Hindlimb muscle (tissue), 1 donor: Measurements from ENCODE around the gene CGB7. TPM values are rescaled to one million over a fixed set of nuclear protein-coding genes. Genes with fewer than 3 reads are reported as not detected.

ENCODE experiments used
- DNase-seq: peaks from one replicate; pipeline ENCODE4 v3.0.0-alpha.2; 2013
- polyA plus RNA-seq: library from polyadenylated mRNA; unstranded; fragments of 120-200 nt; gene quantifications from one replicate; pipeline ENCODE4 v1.2.1, GENCODE V29; 2013; ENCODE audit not compliant: insufficient read length

CGB7 gene
- polyA plus RNA-seq, 1 donor, result 2.3 TPM

DNA sequence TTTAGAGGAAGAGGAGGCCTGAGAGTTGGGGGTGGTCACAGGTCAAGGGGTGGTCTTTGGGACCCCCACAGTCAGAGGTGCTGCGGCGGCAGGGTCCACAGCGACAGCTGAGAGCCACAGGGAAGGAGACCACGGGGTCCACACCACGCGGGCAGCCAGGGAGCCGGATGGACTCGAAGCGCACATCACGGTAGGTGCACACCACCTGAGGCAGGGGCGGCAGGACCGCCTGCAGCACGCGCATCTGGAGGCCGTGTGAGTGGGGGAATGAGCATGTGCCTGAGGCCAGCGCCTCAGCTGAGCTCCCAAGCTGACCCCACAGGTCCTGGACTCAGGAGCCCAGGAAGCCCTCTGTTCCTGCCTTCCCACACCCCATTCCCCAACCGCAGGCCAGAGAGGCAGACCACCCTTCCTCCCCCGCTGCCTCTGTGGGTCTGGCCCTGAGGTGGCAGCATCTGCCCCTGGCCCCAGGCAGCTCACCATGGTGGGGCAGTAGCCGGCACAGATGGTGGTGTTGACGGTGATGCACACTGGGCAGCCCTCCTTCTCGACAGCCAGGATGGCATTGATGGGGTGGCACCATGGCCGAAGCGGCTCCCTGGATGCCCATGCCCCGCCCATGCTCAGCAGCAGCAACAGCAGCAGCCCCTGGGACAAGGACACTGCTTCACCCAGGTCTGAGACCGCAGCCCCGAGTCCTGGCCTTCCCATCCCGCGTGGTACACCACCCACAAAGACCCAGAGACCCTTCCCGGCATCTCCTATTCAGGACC lies 41.3 kb downstream of the CGB7 start:
- DNase-seq, result no peak

DNA sequence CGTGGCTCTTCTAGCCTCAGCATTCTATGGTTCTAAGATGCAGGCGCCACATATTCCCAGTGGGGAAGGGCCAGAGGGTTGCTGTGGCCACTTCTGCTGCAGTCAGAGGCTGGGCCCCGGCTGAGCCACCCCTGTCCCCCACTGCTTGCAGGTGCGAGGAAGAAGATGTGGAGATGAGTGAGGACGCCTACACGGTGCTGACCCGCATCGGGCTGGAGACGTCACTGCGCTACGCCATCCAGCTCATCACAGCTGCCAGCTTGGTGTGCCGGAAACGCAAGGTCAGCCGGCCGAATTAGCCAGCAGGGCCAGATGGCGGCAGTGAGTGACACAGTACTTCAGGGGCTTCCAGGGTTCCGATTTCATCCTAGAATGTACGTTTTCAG lies 42.7 kb downstream of the CGB7 start:
- no peak for DNase-seq

DNA sequence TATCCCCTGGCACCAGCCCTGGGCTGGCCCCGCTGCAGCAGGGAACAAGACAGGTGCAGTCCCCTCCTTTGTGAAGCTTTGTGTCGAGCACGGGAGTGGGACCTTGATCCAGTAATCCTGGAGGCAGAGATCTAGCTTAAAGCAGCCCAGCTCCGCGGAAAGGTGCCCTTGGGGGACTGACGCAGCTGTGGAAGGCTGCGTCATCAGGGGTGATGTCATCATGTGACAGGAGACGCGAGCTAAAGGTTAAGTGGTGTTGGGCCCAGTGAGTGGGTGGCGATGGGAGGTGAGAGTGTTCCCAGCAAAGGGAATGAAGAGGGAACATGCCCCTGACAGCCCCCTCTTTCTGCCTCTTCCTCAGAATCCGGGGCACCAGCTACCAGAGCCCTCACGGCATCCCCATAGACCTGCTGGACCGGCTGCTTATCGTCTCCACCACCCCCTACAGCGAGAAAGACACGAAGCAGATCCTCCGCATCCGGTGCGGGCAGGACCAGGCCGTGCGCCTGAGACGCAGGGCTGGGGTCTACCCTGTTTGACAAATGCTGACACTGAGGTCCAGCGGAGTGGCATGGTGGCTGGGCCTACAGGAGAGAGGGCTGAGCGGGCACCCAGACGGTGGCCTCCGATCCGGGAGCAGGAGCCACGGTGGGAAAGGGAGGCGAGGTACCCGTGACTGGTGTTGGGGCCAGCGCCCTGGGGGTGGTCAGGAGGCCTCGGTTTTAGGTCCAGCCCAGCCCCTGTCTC lies 43.3 kb downstream of the CGB7 start:
- DNase-seq, result no peak

DNA sequence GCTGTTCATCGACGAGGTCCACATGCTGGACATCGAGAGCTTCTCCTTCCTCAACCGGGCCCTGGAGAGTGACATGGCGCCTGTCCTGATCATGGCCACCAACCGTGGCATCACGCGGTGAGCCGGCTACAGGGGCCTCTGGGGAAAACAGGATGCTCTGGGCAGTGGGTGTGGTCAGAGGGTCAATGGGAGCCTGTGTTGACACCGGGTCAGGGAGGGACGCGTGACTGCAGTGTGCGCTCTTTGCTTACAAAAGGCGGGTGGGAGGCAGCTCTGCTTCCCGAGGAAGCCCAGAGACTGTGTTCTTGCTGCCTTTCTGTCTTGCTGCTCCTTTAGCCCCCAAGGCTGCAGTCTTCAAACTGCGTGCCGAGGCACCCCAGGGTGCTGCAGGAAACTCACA lies 46.4 kb downstream of the CGB7 start:
- no peak for DNase-seq

DNA sequence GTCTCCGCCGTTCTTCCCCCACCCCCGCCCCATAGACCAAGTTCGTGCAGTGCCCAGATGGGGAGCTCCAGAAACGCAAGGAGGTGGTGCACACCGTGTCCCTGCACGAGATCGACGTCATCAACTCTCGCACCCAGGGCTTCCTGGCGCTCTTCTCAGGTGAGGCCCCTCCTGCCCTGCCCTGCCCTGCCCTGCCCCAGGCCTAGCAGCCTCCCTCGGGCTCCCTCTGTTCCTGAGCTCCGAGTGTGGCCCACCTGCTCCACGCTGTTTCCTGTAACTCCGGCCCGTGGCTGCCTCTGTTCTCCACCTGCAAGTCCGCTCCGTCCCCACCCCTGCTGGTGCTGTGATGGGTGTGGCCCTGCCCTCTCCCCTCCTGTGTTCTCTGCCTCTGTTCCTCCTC lies 47.1 kb downstream of the CGB7 start:
- DNase-seq, result no peak

DNA sequence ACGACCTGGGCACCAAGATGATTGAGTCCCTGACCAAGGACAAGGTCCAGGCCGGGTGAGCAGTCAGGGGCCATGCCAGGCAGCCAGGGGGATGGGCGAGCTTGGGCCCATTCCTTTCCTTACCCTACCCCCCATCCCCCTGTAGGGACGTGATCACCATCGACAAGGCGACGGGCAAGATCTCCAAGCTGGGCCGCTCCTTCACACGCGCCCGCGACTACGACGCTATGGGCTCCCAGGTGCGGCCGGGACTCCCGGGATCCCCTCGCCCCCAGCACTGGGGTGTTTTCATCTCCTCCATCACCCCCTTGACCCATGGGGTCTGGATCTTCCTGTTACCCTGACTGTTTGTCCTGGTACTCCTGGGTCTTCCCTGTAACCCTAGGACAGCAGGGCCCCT lies 47.7 kb downstream of the CGB7 start:
- no peak for DNase-seq

DNA sequence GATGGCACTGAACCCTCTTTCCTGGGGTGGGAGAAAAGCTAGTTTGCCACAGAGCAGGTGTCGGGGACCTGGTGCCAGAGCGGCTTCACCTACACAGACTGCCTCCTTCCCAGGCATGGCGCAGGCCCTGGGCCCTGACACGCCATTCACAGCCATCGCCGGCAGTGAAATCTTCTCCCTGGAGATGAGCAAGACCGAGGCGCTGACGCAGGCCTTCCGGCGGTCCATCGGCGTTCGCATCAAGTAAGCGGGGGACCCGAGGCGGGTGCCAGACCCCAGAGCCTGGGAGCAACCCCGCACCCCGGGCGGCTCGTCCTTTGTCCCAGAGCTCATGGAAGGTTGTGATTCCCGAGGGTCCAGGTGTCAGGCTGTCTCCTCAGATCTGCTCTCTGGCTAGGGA lies 50.6 kb downstream of the CGB7 start:
- no peak for DNase-seq

DNA sequence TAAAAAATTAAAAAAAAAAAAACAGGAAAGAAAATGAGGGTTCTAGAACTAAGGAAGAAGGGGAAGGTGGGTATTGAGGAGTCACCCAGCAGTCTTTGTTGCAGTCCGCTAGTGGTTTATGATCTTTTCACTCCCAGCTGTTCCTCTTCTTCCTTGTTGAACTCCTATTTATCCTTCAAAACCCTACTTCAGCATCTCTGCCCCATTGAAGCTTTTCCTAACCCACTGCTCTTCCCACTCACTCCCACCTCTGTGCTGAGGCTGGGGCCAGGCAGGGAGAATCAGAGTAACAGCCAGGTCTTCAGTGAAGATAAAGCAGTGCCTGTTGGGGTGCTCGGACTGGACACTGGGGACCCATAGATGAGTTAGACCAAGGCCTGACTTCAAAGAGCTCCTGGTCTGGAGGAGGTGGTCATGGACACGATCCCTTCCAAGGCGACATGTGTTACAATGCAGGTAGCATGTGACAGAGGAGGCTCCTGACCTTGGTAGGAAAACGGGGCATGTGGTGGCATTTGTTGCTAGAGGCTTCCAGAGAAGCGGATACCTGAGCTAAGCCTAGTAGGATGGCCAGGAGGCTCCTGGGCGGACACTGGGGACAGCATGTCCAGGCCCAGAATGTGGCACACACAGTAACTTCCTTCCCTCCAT lies 52.5 kb downstream of the CGB7 start:
- no peak for DNase-seq

Other genes starting within 250 kb of the CGB7 start
- 28.5 TPM for gene BCAT2, start 246.7 kb downstream of the CGB7 start, polyA plus RNA-seq
- gene HSD17B14, start 221.3 kb downstream of the CGB7 start, polyA plus RNA-seq, result 3.8 TPM
- gene PLEKHA4, start 189.1 kb downstream of the CGB7 start, polyA plus RNA-seq, result 40.4 TPM
- gene PPP1R15A, start 185.3 kb downstream of the CGB7 start, polyA plus RNA-seq, result 59.4 TPM
- not detected for gene TULP2, start 159.0 kb downstream of the CGB7 start, polyA plus RNA-seq
- 175 TPM for gene NUCB1, start 157.4 kb downstream of the CGB7 start, polyA plus RNA-seq
- 0.93 TPM for gene DHDH, start 124.0 kb downstream of the CGB7 start, polyA plus RNA-seq
- gene BAX, start 102.9 kb downstream of the CGB7 start, polyA plus RNA-seq, result 39.3 TPM
- 701 TPM for gene FTL, start 92.4 kb downstream of the CGB7 start, polyA plus RNA-seq
- gene GYS1, start 64.4 kb downstream of the CGB7 start, polyA plus RNA-seq, result 108 TPM
- gene RUVBL2, start 63.9 kb downstream of the CGB7 start, polyA plus RNA-seq, result 61.0 TPM
- not detected for gene LHB, start 40.7 kb downstream of the CGB7 start, polyA plus RNA-seq
- not detected for gene CGB3, start 33.4 kb downstream of the CGB7 start, polyA plus RNA-seq
- gene CGB2, start 25.9 kb downstream of the CGB7 start, polyA plus RNA-seq, result not detected
- not detected for gene CGB1, start 20.9 kb downstream of the CGB7 start, polyA plus RNA-seq
- gene CGB5, start 13.9 kb downstream of the CGB7 start, polyA plus RNA-seq, result not detected
- gene CGB8, start 8.6 kb downstream of the CGB7 start, polyA plus RNA-seq, result not detected
- 5.8 TPM for gene NTF4, start 7.1 kb upstream of the CGB7 start, polyA plus RNA-seq
- gene KCNA7, start 14.9 kb upstream of the CGB7 start, polyA plus RNA-seq, result 9.8 TPM
- 259 TPM for gene SNRNP70, start 27.7 kb upstream of the CGB7 start, polyA plus RNA-seq
- gene LIN7B, start 56.6 kb upstream of the CGB7 start, polyA plus RNA-seq, result 13.4 TPM
- 0.54 TPM for gene C19orf73, start 61.4 kb upstream of the CGB7 start, polyA plus RNA-seq
- gene PPFIA3, start 61.8 kb upstream of the CGB7 start, polyA plus RNA-seq, result 10.0 TPM
- gene HRC, start 97.6 kb upstream of the CGB7 start, polyA plus RNA-seq, result 187 TPM
- gene TRPM4, start 100.0 kb upstream of the CGB7 start, polyA plus RNA-seq, result 49.4 TPM